ENCODE results near the gene SUN3.
A peak's percentile ranks its signal among the peaks of the same experiment; 100 is the strongest.

SUN3 gene

GRCh38 chr7:47942132-47942531 lies 86.8 kb downstream of the SUN3 start:
- Histone ChIP-seq H3K9ac (no peak overlapping the region), H3K27ac (no peak overlapping the region), H4K20me1 (no peaks in the 10 kb centered on the region), H3K9me3 (no peaks in the 10 kb centered on the region), H3K4me1 (peaks cover 21% of the 10 kb centered on the region), H3K27me3 (no peaks in the 10 kb centered on the region), H3K4me2 (no peak overlapping the region), H3K4me3 (no peak overlapping the region), H3K36me3 (no peaks in the 10 kb centered on the region)
- TF ChIP-seq Cebpa-rat (IDR thresholded peaks at IDR 0.05): no peak

GRCh38 chr7:47941136-47941844 lies 87.6 kb downstream of the SUN3 start:
- TF ChIP-seq Cebpa-rat (IDR thresholded peaks at IDR 0.05): no peak
- no peak overlapping the region for H3K27ac ChIP-seq
- no peak overlapping the region for H3K4me3 ChIP-seq
- peaks cover 29% of the 10 kb centered on the region for H3K4me1 ChIP-seq
- no peaks in the 10 kb centered on the region for H4K20me1 ChIP-seq
- no peaks in the 10 kb centered on the region for H3K9me3 ChIP-seq
- H3K4me2 ChIP-seq: no peak overlapping the region
- H3K27me3 ChIP-seq: no peaks in the 10 kb centered on the region
- H3K36me3 ChIP-seq: no peaks in the 10 kb centered on the region
- no peak overlapping the region for H3K9ac ChIP-seq

GRCh38 chr7:47940088-47941013 lies 88.6 kb downstream of the SUN3 start:
- Histone ChIP-seq H3K9me3 (no peaks in the 10 kb centered on the region), H4K20me1 (no peaks in the 10 kb centered on the region), H3K36me3 (no peaks in the 10 kb centered on the region), H3K9ac (no peak overlapping the region), H3K27ac (no peak overlapping the region), H3K27me3 (no peaks in the 10 kb centered on the region), H3K4me1 (peaks cover 38% of the 10 kb centered on the region), H3K4me3 (no peak overlapping the region), H3K4me2 (no peak overlapping the region)
- no peak for TF ChIP-seq Cebpa-rat (IDR thresholded peaks at IDR 0.05)

- Histone ChIP-seq H3K9ac (no peak overlapping the region), H3K27ac (no peak overlapping the region), H3K27me3 (no peaks in the 10 kb centered on the region), H3K4me2 (no peak overlapping the region), H3K36me3 (no peaks in the 10 kb centered on the region), H3K4me1 (peaks cover 46% of the 10 kb centered on the region), H3K4me3 (no peak overlapping the region), H3K9me3 (no peaks in the 10 kb centered on the region), H4K20me1 (no peaks in the 10 kb centered on the region)
- no peak for TF ChIP-seq Cebpa-rat (IDR thresholded peaks at IDR 0.05)
Observed at GRCh38 chr7:47939425-47940036, 89.4 kb downstream of the SUN3 start.

GRCh38 chr7:47938574-47939165 lies 90.2 kb downstream of the SUN3 start:
- no peaks in the 10 kb centered on the region for H3K9me3 ChIP-seq
- no peaks in the 10 kb centered on the region for H3K36me3 ChIP-seq
- TF ChIP-seq Cebpa-rat (IDR thresholded peaks at IDR 0.05): no peak
- H3K9ac ChIP-seq: no peak overlapping the region
- H3K4me2 ChIP-seq: peak overlapping the region; percentile 79
- no peaks in the 10 kb centered on the region for H3K27me3 ChIP-seq
- peaks cover 53% of the 10 kb centered on the region for H3K4me1 ChIP-seq
- no peaks in the 10 kb centered on the region for H4K20me1 ChIP-seq
- no peak overlapping the region for H3K27ac ChIP-seq
- no peak overlapping the region for H3K4me3 ChIP-seq

GRCh38 chr7:47937711-47938573 lies 91.0 kb downstream of the SUN3 start:
- no peaks in the 10 kb centered on the region for H3K36me3 ChIP-seq
- H3K27me3 ChIP-seq: no peaks in the 10 kb centered on the region
- no peaks in the 10 kb centered on the region for H3K9me3 ChIP-seq
- H3K4me2 ChIP-seq: peak overlapping the region; percentile 79
- H3K4me3 ChIP-seq: 0 out of 2 replicates have a peak overlapping the region, but pooled peaks have one; percentile 8
- H3K27ac ChIP-seq: no peak overlapping the region
- TF ChIP-seq Cebpa-rat (IDR thresholded peaks at IDR 0.05): no peak
- H3K4me1 ChIP-seq: peaks cover 53% of the 10 kb centered on the region
- no peaks in the 10 kb centered on the region for H4K20me1 ChIP-seq
- no peak overlapping the region for H3K9ac ChIP-seq
